ENCODE measurements around the gene HNRNPC. TPM values are rescaled to one million over a fixed set of nuclear protein-coding genes. Genes with fewer than 3 reads are reported as not detected.

The HNRNPC gene
- total RNA-seq, 1 donor from 2014 or later, result 601 TPM

DNA sequence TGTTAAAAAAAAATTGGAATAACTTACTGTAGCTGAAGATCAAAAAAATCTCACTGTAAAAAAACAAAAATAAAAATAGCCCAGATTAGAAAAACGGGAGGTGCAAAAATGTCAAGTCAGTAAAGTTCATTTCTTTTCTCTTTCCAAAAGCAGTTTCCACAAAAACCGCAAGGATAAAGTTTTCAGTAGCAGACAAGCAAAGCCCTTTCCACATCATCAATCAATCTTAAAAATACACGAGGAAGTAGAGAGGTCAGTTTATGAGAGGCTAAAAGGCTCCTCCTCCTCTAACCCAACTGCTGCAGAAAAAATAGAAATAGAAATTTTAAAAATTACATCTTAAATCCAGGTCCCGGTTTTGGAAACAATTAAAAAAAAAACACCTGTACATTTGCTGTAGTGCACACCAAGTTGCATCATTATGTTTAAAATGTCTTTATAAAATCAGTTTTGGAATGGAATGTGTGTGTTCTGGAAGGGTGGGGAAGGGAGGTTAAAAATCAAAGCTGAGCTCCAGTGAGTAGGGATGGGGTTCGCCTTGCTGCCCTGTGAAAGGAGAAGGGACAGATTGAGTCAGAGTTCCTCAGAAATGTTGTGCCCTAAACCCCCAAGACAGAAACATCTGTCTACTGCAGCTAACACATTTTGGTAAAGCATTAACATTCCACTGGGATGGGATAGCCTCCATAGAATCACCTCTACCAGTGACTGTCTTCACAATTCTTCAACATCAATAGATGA lies 5.8 kb downstream of the HNRNPC start:
- peaks cover 46% of the 10 kb centered on the region for H3K36me3 Mint-ChIP-seq (ENCODE audit: low read depth, unreplicated experiment)

DNA sequence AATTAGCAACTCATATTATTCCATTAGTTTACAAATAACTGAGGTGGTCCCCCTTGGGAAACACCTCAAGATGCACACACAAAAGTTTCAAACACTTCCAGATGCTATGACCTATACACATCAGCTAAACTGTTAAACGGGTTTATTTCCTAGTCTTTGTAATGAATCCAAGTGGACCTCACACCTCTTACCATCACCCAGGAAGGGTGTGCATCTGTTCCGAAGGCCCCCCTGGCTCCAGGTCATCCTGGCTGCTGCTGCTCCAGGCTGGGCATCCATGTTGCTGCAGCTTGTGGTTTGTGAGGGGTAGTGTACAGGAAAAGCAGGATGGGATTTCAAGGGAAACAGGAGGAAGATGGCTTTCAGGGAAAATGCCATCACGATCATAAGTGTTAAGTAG lies 6.8 kb downstream of the HNRNPC start:
- Mint-ChIP-seq H3K4me3 (ENCODE audit: unreplicated experiment) (peak overlapping the region; percentile 35), H3K9me3 (ENCODE audit: unreplicated experiment) (no peaks in the 10 kb centered on the region), H3K27ac (ENCODE audit: unreplicated experiment) (peak overlapping the region; percentile 34), H3K36me3 (ENCODE audit: low read depth, unreplicated experiment) (peaks cover 47% of the 10 kb centered on the region), H3K27me3 (ENCODE audit: unreplicated experiment) (peaks cover 9% of the 10 kb centered on the region), H3K4me1 (ENCODE audit: unreplicated experiment) (peaks cover 52% of the 10 kb centered on the region)
- TF ChIP-seq CTCF (IDR thresholded peaks at IDR 0.05; ENCODE audit: unreplicated experiment), result no peak
- no peak for DNase-seq (ENCODE audit: low spot score)

More for the DNA sequence above, 5.8 kb downstream of the HNRNPC start:
- no peak for DNase-seq (ENCODE audit: low spot score)
- TF ChIP-seq CTCF (IDR thresholded peaks at IDR 0.05; ENCODE audit: unreplicated experiment), result no peak
- Mint-ChIP-seq H3K27ac (ENCODE audit: unreplicated experiment) (no peak overlapping the region), H3K27me3 (ENCODE audit: unreplicated experiment) (peaks cover 9% of the 10 kb centered on the region), H3K4me1 (ENCODE audit: unreplicated experiment) (peaks cover 54% of the 10 kb centered on the region), H3K9me3 (ENCODE audit: unreplicated experiment) (no peaks in the 10 kb centered on the region), H3K4me3 (ENCODE audit: unreplicated experiment) (peak overlapping the region; percentile 10)

DNA sequence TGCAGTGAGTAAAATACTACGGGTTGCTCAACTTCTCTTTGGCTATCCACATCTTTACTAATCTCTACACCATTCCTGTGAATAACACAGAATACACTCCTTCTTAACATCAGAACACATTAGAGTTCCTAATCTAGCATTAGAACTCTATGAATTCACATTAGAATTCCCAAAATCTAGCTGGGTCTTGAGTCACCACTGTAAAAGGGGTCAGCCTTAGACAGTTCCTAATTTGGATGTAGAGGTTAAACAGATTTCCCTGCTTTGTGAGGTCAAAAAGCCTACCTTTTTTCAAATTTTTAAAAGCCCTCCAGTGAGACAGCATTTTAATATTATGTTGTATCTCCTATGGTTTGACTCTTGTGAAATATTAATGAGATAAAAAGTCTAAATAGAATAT lies 7.4 kb downstream of the HNRNPC start:
- Mint-ChIP-seq H3K9me3 (ENCODE audit: unreplicated experiment) (no peaks in the 10 kb centered on the region), H3K4me1 (ENCODE audit: unreplicated experiment) (peaks cover 52% of the 10 kb centered on the region), H3K27me3 (ENCODE audit: unreplicated experiment) (peaks cover 9% of the 10 kb centered on the region), H3K36me3 (ENCODE audit: low read depth, unreplicated experiment) (peaks cover 53% of the 10 kb centered on the region), H3K27ac (ENCODE audit: unreplicated experiment) (no peak overlapping the region), H3K4me3 (ENCODE audit: unreplicated experiment) (peak overlapping the region; percentile 24)
- no peak for DNase-seq (ENCODE audit: low spot score)
- no peak for TF ChIP-seq CTCF (IDR thresholded peaks at IDR 0.05; ENCODE audit: unreplicated experiment)

- peak overlapping the region; percentile 38 for H3K27ac Mint-ChIP-seq (ENCODE audit: unreplicated experiment)
Observed at GRCh38 chr14:21258889-21259787, 10.1 kb downstream of the HNRNPC start.

More at GRCh38 chr14:21258889-21259787, 10.1 kb downstream of the HNRNPC start:
- TF ChIP-seq CTCF (IDR thresholded peaks at IDR 0.05; ENCODE audit: unreplicated experiment), result no peak
- Mint-ChIP-seq H3K9me3 (ENCODE audit: unreplicated experiment) (no peaks in the 10 kb centered on the region), H3K4me1 (ENCODE audit: unreplicated experiment) (peaks cover 35% of the 10 kb centered on the region), H3K4me3 (ENCODE audit: unreplicated experiment) (peak overlapping the region; percentile 24), H3K36me3 (ENCODE audit: low read depth, unreplicated experiment) (peaks cover 48% of the 10 kb centered on the region), H3K27me3 (ENCODE audit: unreplicated experiment) (peaks cover 5% of the 10 kb centered on the region)
- no peak for DNase-seq (ENCODE audit: low spot score)

Measured in endothelial cell (in vitro differentiated cells).